ENCODE results near the gene ZRANB3. TPM values are rescaled to one million over a fixed set of nuclear protein-coding genes. Genes with fewer than 3 reads are reported as not detected.
A peak's percentile ranks its signal among the peaks of the same experiment; 100 is the strongest.

Gene ZRANB3
- total RNA-seq, 1 experiment from 2014 or later, result 11.3 TPM

DNA sequence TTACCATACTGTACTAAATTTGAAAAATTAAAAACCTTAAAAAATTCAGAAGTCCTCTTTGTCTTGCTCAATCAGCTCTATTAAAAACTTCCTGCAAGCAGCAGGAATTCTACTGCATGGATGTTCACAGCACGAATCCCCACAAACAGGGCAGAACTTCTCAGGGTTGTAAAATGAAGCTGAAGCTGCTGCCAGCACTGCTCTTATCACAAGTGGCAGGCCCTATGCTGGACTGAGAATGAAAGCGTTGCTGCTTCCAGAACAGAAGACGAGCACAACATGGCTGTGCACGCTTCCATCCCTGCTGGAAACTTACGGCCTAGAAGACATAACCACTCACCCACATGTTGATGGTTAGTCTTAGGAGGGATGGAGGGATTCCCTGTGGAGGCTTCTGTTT lies 345.0 kb downstream of the ZRANB3 start:
- Histone ChIP-seq H3K4me2 (no peak overlapping the region), H3F3A (ENCODE audit: insufficient read depth, low read depth) (no peaks in the 10 kb centered on the region), H3K27ac (no peak overlapping the region), H2AFZ (no peak overlapping the region), H3K9me2 (ENCODE audit: insufficient read depth) (no peaks in the 10 kb centered on the region), H3K4me3 (no peak overlapping the region), H4K20me1 (ENCODE audit: insufficient read depth) (0 out of 2 replicates have a peak, but pooled peaks cover 5% of the 10 kb centered on the region), H3K9me3 (ENCODE audit: insufficient read depth, low read depth) (0 out of 2 replicates have a peak, but pooled peaks cover 4% of the 10 kb centered on the region), H3K27me3 (ENCODE audit: insufficient read depth, low read depth) (no peaks in the 10 kb centered on the region), H3K79me2 (ENCODE audit: low read depth) (no peaks in the 10 kb centered on the region), H3K4me1 (replicated peaks; ENCODE audit: insufficient read depth) (no peaks in the 10 kb centered on the region; the same call in 1 of the 2 replicates), H3K36me3 (ENCODE audit: low read depth) (no peaks in the 10 kb centered on the region)
- BruUV-seq (replicated peaks), result no TSS peak
- POLR2A ChIA-PET (ENCODE audit: unreplicated experiment), result no interaction called here
- intact Hi-C loops (cut with micrococcal nuclease; ENCODE audit: unreplicated experiment), result no loop called here
- CTCF ChIA-PET, result no interaction called here
- DNase-seq, result no peak
- TF ChIP-seq, protein P1, sequence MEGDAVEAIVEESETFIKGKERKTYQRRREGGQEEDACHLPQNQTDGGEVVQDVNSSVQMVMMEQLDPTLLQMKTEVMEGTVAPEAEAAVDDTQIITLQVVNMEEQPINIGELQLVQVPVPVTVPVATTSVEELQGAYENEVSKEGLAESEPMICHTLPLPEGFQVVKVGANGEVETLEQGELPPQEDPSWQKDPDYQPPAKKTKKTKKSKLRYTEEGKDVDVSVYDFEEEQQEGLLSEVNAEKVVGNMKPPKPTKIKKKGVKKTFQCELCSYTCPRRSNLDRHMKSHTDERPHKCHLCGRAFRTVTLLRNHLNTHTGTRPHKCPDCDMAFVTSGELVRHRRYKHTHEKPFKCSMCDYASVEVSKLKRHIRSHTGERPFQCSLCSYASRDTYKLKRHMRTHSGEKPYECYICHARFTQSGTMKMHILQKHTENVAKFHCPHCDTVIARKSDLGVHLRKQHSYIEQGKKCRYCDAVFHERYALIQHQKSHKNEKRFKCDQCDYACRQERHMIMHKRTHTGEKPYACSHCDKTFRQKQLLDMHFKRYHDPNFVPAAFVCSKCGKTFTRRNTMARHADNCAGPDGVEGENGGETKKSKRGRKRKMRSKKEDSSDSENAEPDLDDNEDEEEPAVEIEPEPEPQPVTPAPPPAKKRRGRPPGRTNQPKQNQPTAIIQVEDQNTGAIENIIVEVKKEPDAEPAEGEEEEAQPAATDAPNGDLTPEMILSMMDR (conservative IDR thresholded peaks at IDR 0.05), result no peak
- TF ChIP-seq EZH2 (IDR thresholded peaks at IDR 0.05; ENCODE audit: low read depth), result no peak

DNA sequence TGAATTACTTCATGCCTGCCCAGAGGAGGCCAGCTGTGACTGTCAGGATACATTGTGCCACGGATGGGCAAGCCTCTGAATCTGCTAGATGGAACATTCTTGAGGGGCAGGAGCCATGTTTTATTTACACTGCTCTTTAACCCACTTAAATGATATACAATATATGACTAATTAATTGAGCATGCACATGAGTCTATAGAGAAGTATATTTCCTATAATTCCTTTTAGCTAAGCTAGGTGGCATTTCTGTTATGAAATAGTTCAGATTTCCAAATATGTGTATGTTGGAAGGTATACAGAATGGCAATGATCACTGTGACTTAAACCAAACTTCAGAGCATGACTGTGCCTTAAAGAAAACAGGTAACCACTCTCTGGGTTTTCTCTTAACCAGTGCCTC lies 347.2 kb downstream of the ZRANB3 start:
- Histone ChIP-seq H3F3A (ENCODE audit: insufficient read depth, low read depth) (no peaks in the 10 kb centered on the region), H3K27ac (no peak overlapping the region), H3K79me2 (ENCODE audit: low read depth) (no peaks in the 10 kb centered on the region), H2AFZ (no peak overlapping the region), H3K9me3 (ENCODE audit: insufficient read depth, low read depth) (0 out of 2 replicates have a peak, but pooled peaks cover 4% of the 10 kb centered on the region), H3K9me2 (ENCODE audit: insufficient read depth) (no peaks in the 10 kb centered on the region), H3K36me3 (ENCODE audit: low read depth) (no peaks in the 10 kb centered on the region), H4K20me1 (ENCODE audit: insufficient read depth) (0 out of 2 replicates have a peak, but pooled peaks cover 5% of the 10 kb centered on the region), H3K4me3 (no peak overlapping the region), H3K4me2 (no peak overlapping the region), H3K27me3 (ENCODE audit: insufficient read depth, low read depth) (no peaks in the 10 kb centered on the region), H3K4me1 (replicated peaks; ENCODE audit: insufficient read depth) (no peaks in the 10 kb centered on the region; the same call in 1 of the 2 replicates)
- no TSS peak for BruUV-seq (replicated peaks)
- intact Hi-C loops (cut with micrococcal nuclease; ENCODE audit: unreplicated experiment), result no loop called here
- peak in 1 of 2 experiments; percentile 61 for DNase-seq
- CTCF ChIA-PET, result no interaction called here
- POLR2A ChIA-PET (ENCODE audit: unreplicated experiment), result no interaction called here
- no peak for TF ChIP-seq EZH2 (IDR thresholded peaks at IDR 0.05; ENCODE audit: low read depth)
- TF ChIP-seq, protein P1 (conservative IDR thresholded peaks at IDR 0.05), result no peak

DNA sequence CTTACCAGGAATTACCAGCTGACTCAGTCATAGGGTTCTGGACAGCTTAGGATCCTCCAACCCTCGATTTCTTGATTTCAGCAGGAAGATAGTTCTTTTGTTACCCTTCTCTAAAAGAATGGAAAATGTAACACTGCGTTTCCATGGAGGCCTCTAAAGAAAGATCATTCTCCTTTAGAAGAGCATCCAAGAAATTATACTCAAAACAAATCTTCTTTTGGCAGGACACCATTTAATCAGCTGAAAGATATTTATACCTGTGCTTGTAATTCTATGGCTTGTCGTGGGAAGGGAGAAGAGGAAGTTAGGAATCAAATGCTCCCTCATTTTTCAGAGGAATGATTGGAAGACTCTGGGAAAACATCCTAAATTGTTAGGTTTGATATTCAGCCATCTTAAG lies 348.4 kb downstream of the ZRANB3 start:
- Histone ChIP-seq H3K4me2 (no peak overlapping the region), H3K27me3 (ENCODE audit: insufficient read depth, low read depth) (no peaks in the 10 kb centered on the region), H3K36me3 (ENCODE audit: low read depth) (no peaks in the 10 kb centered on the region), H3K27ac (no peak overlapping the region), H3K9me3 (ENCODE audit: insufficient read depth, low read depth) (no peaks in the 10 kb centered on the region), H2AFZ (no peak overlapping the region), H3F3A (ENCODE audit: insufficient read depth, low read depth) (no peaks in the 10 kb centered on the region), H4K20me1 (ENCODE audit: insufficient read depth) (0 out of 2 replicates have a peak, but pooled peaks cover 5% of the 10 kb centered on the region), H3K79me2 (ENCODE audit: low read depth) (no peaks in the 10 kb centered on the region), H3K4me1 (replicated peaks; ENCODE audit: insufficient read depth) (no peaks in the 10 kb centered on the region; the same call in 1 of the 2 replicates), H3K4me3 (no peak overlapping the region), H3K9me2 (ENCODE audit: insufficient read depth) (no peaks in the 10 kb centered on the region)
- POLR2A ChIA-PET (ENCODE audit: unreplicated experiment), result no interaction called here
- TF ChIP-seq EZH2 (IDR thresholded peaks at IDR 0.05; ENCODE audit: low read depth), result no peak
- TF ChIP-seq, protein P1 (conservative IDR thresholded peaks at IDR 0.05), result no peak
- no TSS peak for BruUV-seq (replicated peaks)
- intact Hi-C loops (cut with micrococcal nuclease; ENCODE audit: unreplicated experiment), result no loop called here
- CTCF ChIA-PET, result no interaction called here
- no peak for DNase-seq
